Smooth muscle cell (in vitro differentiated cells): ENCODE data around the gene NODAL. TPM values are rescaled to one million over a fixed set of nuclear protein-coding genes. Genes with fewer than 3 reads are reported as not detected.

Source experiments
- DNase-seq: peaks from one replicate; lab custom pipeline; 2025; ENCODE audit not compliant: unreplicated experiment; lab: John Stamatoyannopoulos, UW
- H2AFZ ChIP-seq: fragments of 200-600 bp; sonication (generic); 2 replicates; pipeline ENCODE4 v1.6.0; 2016; ENCODE audit warnings: antibody characterized with exemption, low read depth, mild to moderate bottlenecking
- H3F3A ChIP-seq: fragments of 200-600 bp; sonication (generic); 2 replicates; pipeline ENCODE4 v1.6.0; 2017; ENCODE audit warnings: antibody characterized with exemption, low read depth
- H3K27ac ChIP-seq: fragments of 200-600 bp; sonication (generic); 2 replicates; pipeline ENCODE4 v1.5.1; 2016; ENCODE audit warnings: low read depth, mild to moderate bottlenecking
- H3K27me3 ChIP-seq: fragments of 200-600 bp; sonication (generic); 2 replicates; pipeline ENCODE4 v1.6.1; 2016; ENCODE audit warnings: low read depth, mild to moderate bottlenecking
- H3K36me3 ChIP-seq: fragments of 200-600 bp; sonication (generic); 2 replicates; pipeline ENCODE4 v1.5.1; 2016; ENCODE audit warnings: low read depth
- H3K4me1 ChIP-seq: fragments of 200-600 bp; sonication (generic); 2 replicates; pipeline ENCODE4 v1.5.1; 2016; ENCODE audit warnings: low read depth
- H3K4me2 ChIP-seq: fragments of 200-600 bp; sonication (generic); 2 replicates; pipeline ENCODE4 v1.6.0; 2016; ENCODE audit warnings: mild to moderate bottlenecking
- H3K4me3 ChIP-seq: fragments of 200-600 bp; sonication (generic); 2 replicates; pipeline ENCODE4 v1.5.1; 2016; ENCODE audit warnings: mild to moderate bottlenecking
- H3K79me2 ChIP-seq: fragments of 200-600 bp; sonication (generic); 2 replicates; pipeline ENCODE4 v1.6.0; 2016; ENCODE audit warnings: low read depth, mild to moderate bottlenecking
- H3K9ac ChIP-seq: fragments of 200-600 bp; sonication (generic); 2 replicates; pipeline ENCODE4 v1.6.0; 2016; ENCODE audit warnings: low read depth
- H3K9me3 ChIP-seq: fragments of 200-600 bp; sonication (generic); replicated peaks from 2 replicates; pipeline ENCODE4 v1.5.1; 2016; ENCODE audit warnings: low read depth
- H4K20me1 ChIP-seq: fragments of 200-600 bp; sonication (generic); 2 replicates; pipeline ENCODE4 v1.6.0; 2016; ENCODE audit warnings: low read depth
- CTCF ChIP-seq: fragments of 200-600 bp; sonication (generic); IDR thresholded peaks from 2 replicates; pipeline ENCODE4 v1.5.1; 2017; ENCODE audit warnings: borderline replicate concordance, mild to moderate bottlenecking, antibody characterized with exemption; ENCODE audit not compliant: insufficient read depth, poor library complexity, severe bottlenecking
- WGBS: methylation state at CpG from one replicate; pipeline ENCODE4 v1.1.7; 2016; ENCODE audit warnings: low lambda C conversion rate; 5-methylcytosine and 5-hydroxymethylcytosine counted together
- polyA plus RNA-seq: library from polyadenylated mRNA; unstranded; fragments of >200 nt; fragmentation: Nextera tagmentation; extraction: Ambion mirVana; gene quantifications from 2 replicates; pipeline ENCODE4 v1.2.1, GENCODE V29; 2016
- total RNA-seq: library from RNA; depleted of rRNA; stranded (reverse); fragments of >200 nt; gene quantifications from 2 replicates; pipeline ENCODE4 v1.2.3, GENCODE V29; 2014

NODAL gene
- total and polyA plus RNA-seq, 2 experiments from 2014 or later, result 0.81 TPM; not detected in 1

GRCh38 chr10:70442332-70442988 lies 979 bp upstream of the NODAL start:
- Histone ChIP-seq H2AFZ (no peak overlapping the region), H3K36me3 (no peaks in the 10 kb centered on the region), H3K79me2 (no peaks in the 10 kb centered on the region), H3K27me3 (peaks cover 59% of the 10 kb centered on the region), H4K20me1 (no peaks in the 10 kb centered on the region), H3K4me3 (no peak overlapping the region), H3K9ac (no peak overlapping the region), H3F3A (no peaks in the 10 kb centered on the region), H3K4me1 (peaks cover 14% of the 10 kb centered on the region), H3K9me3 (no peaks in the 10 kb centered on the region), H3K4me2 (no peak overlapping the region), H3K27ac (no peak overlapping the region)
- TF ChIP-seq CTCF, result no peak
- WGBS, result 29% methylated on average over 6 of the region's 6 CpGs
- no peak for DNase-seq

- Histone ChIP-seq H3K27ac (no peak overlapping the region), H3K27me3 (peaks cover 65% of the 10 kb centered on the region), H3K9me3 (no peaks in the 10 kb centered on the region), H3K36me3 (no peaks in the 10 kb centered on the region), H3K9ac (no peak overlapping the region), H4K20me1 (no peaks in the 10 kb centered on the region), H3K4me3 (no peak overlapping the region), H3K79me2 (no peaks in the 10 kb centered on the region), H3F3A (no peaks in the 10 kb centered on the region), H2AFZ (no peak overlapping the region), H3K4me2 (peak overlapping the region; percentile 81), H3K4me1 (peaks cover 14% of the 10 kb centered on the region)
- DNase-seq, result no peak
- WGBS, result 3% methylated on average over 12 of the region's 12 CpGs
- TF ChIP-seq CTCF, result no peak
These were observed 421 bp upstream of the NODAL start for GRCh38 chr10:70441895-70442309.

GRCh38 chr10:70440296-70441160 lies 953 bp downstream of the NODAL start:
- H3K27me3 ChIP-seq, result peaks cover 66% of the 10 kb centered on the region
- peaks cover 14% of the 10 kb centered on the region for H3K4me1 ChIP-seq
- no peak for TF ChIP-seq CTCF
- peak overlapping the region; percentile 33 for H3K4me3 ChIP-seq
- no peaks in the 10 kb centered on the region for H3K36me3 ChIP-seq
- no peak for DNase-seq
- H3K4me2 ChIP-seq, result peak overlapping the region; percentile 81
- H3F3A ChIP-seq, result no peaks in the 10 kb centered on the region
- H4K20me1 ChIP-seq, result no peaks in the 10 kb centered on the region
- H3K9ac ChIP-seq, result no peak overlapping the region
- no peaks in the 10 kb centered on the region for H3K79me2 ChIP-seq
- 3% methylated on average over 69 of the region's 69 CpGs for WGBS
- no peak overlapping the region for H2AFZ ChIP-seq
- H3K9me3 ChIP-seq, result no peaks in the 10 kb centered on the region
- H3K27ac ChIP-seq, result no peak overlapping the region
